CD4-positive, alpha-beta T cell treated with Interleukin-4 for 1 hour (primary cell): Measurements from ENCODE around the gene FREM2.

Experiments
- DNase-seq, 2 donors: peaks; one replicate each; pipeline ENCODE4 v3.0.0-alpha.2; 2020 to 2022

Gene FREM2, protein sequence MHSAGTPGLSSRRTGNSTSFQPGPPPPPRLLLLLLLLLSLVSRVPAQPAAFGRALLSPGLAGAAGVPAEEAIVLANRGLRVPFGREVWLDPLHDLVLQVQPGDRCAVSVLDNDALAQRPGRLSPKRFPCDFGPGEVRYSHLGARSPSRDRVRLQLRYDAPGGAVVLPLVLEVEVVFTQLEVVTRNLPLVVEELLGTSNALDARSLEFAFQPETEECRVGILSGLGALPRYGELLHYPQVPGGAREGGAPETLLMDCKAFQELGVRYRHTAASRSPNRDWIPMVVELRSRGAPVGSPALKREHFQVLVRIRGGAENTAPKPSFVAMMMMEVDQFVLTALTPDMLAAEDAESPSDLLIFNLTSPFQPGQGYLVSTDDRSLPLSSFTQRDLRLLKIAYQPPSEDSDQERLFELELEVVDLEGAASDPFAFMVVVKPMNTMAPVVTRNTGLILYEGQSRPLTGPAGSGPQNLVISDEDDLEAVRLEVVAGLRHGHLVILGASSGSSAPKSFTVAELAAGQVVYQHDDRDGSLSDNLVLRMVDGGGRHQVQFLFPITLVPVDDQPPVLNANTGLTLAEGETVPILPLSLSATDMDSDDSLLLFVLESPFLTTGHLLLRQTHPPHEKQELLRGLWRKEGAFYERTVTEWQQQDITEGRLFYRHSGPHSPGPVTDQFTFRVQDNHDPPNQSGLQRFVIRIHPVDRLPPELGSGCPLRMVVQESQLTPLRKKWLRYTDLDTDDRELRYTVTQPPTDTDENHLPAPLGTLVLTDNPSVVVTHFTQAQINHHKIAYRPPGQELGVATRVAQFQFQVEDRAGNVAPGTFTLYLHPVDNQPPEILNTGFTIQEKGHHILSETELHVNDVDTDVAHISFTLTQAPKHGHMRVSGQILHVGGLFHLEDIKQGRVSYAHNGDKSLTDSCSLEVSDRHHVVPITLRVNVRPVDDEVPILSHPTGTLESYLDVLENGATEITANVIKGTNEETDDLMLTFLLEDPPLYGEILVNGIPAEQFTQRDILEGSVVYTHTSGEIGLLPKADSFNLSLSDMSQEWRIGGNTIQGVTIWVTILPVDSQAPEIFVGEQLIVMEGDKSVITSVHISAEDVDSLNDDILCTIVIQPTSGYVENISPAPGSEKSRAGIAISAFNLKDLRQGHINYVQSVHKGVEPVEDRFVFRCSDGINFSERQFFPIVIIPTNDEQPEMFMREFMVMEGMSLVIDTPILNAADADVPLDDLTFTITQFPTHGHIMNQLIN (N-terminal part only)

DNA sequence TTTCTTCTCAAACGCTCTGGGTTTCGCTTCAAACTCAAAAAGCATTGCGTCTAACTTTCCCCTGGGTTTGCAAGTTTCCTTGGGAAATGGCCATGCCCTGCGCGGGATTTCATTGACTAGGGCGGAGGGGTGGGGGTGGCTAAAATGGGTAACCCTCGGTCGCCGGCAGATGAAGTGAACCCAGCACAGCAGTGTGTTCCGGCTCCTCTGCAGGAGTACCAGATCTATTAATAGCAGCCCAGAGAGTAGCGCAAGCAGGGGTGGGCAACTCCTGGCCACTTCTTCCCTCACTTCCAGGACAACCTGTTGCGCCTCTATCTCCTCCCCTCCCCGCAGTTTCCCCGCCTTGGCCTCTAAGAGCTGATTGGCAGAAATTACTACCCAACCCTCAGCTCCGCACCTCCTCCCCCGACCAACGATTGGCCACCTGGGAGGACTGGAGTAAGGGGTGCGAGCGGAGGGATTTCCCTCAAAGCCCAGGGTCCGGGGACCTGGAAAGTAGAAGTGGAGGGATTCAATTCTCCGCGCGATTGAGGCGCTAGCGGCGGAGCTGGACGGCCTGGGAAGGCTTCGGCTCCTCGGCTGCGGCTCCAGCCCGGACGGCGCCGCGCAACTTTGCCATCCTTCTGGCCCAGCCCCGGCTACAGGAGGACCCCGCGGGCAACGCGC is at the start of gene FREM2:
FREM2 (plus strand) TSS at position 501 of the 669 bp plus-strand sequence. CDS start 268 bp downstream, outside the sequence.
- no peak for DNase-seq

DNA sequence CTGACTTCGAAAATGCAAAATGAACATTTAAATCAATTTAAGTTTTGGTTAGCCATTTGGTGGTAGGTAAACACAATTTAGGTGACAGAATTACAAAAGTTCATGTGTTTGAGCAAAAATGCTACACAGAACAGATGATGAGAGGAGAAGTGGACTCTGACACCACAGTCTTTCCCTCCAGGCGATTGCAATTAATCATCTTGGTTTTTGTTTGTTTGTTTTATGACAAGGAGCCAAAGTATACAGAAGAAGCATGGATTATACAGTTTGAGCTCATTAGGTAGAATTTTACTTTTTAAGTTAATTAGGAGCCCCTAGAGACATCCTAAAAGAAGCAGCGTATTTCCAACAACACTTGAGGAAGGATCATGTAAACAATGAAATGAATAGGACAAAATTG is 49.3 kb upstream of the FREM2 start:
- no peak for DNase-seq

DNA sequence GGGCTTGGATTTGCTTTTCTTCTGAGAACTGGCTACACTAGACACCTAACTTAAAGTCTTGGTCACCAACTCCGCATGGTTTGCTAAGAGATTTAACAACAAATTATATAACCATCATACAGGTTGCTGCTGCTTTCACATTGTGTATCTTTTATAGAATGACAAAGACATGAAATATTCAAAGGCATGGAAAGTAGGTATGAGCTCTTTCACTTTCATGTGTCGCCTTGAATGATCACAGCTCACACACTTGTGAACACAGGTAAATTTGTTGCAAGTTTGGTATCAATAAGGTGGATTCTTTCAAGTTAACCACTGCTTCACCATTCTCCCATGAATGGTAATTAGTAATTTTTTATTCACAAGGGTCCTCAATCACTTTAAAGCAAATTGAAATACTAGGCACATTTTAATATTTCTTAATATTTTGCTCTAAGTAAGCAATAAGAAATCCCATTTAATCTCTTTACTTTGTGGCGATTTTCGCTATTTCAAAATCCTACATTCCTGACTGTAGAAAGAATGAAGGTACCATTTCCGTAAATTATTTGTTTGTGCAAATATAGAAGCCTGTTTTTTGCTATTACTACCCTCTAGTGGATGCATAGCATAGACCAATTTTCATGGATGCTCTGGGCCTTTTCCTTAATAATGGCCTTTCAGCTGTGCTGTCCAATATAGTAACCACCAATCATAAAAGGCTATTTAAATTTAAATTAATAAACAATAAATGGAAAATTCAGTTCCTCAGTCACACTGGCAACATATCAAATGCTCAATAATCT is 45.5 kb upstream of the FREM2 start:
- DNase-seq = no peak

DNA sequence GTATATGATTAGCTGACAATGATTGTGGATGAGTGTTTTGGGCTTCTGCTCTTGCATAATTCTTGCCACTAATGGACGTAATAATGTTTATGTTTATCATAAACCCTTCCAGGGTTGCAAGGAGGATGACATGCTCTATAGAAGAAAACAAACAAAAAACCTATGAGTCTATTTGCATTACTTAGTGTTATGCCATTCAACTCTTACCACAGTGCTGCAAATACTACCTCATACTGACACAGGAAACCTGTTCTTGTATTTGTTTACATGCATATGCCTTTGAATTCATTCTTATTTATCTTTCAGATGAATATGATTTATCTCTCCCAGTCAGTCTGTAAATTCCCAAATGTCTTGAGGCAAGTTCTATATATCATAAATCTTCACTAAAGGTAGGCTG is 39.6 kb upstream of the FREM2 start:
- no peak for DNase-seq

DNA sequence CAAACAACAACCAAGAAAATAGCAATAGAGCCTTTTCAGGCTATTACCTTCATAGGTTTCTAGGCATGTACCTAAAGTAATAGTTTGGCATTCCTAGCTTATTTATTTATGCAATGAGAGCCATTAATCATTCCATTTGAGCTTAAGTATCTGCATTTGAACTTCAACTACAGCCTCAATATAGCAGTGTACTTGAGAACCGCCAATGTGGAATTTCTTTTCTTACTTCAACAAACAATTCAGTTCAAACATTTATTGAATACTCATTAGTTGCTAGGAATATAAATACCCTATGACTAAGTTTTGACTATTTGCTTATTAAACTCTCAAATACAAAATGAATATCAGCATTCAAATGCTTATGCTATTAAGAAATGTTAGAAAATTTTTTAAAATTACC is 38.0 kb upstream of the FREM2 start:
- DNase-seq = no peak

DNA sequence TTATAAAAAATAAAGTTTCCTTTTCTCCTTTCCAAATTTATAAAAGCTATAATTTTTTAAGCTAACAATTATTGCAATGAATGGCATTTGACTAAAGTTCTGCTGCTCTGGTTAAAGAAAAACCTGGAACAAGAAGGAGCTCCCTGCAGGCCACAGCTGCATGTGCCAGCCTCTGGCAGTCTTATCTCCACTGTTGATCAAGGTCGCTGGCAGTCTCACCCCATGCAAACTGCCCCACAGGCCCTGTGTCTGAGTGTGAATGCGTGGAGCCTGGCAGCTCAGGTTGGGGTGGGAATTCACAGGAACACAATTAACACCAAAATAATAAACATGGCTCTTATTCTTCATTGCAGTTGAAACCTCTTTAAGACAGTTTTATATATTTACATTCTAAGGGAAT is 30.2 kb upstream of the FREM2 start:
- no peak for DNase-seq

DNA sequence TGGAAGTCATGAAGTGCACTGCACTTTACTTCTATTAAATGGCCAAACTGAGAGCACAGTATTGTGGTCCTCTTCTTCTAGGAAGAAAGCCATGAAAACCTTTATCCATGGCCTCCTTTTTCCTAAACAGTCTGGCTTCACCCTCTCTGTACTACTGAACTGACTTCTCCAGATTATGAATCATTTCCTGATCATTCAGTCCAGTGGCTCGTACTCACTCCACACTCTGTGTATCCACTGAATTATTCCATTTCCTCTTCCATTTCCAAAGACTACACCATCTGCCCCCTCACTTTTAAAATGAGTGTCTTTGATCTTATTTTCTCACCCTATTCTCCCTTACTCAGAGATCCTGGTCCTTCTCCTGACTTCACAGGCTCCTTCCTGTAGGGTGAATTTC is 29.7 kb upstream of the FREM2 start:
- DNase-seq = no peak

DNA sequence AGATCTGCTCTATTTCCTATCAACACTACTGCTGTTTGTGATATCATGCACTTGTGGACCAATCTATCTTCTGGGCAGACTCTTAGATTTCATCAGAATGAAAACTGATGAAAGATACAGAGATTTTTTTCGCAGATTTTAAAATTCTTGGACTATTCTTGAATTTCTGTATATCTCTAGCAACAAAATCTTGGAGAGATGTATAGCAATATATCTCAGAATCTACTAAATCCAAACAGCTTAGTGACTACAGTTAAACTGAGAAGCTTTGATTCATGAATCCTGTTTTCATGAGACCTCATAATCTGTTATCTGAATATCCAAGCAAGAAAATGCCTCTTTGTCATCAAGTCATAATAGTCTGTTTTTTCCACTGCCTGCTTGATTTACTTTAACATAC is 28.0 kb upstream of the FREM2 start:
- DNase-seq = no peak

DNA sequence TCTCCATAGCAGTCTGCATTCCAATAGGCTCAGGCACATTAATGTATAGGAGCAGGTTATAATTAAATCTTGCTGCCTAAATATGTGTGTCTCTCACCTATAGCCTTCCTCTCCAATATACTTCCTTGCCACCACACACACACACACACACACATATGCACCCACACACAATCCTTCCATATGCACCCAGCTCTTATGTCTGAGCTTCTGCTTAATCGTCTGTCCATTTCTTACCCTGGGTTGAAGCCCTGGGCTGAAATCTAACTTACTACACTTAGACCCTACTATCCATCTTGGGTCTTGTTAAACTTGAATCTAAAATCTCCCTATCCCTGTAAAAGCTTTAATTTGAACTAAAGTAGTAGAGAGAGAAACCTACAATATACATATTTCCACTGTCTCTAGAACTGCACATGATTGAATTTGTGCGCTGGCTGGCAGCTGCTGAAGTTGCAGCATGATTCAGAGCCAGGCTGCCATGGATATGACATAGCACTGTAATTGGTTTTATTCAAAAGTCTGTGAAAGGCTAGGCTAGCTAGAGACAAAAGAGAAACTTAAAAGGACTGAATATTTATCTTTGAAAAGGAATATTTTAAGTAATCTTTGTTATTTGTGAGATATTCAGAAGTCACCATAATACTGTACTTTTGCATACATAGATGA is 25.7 kb upstream of the FREM2 start:
- no peak for DNase-seq

DNA sequence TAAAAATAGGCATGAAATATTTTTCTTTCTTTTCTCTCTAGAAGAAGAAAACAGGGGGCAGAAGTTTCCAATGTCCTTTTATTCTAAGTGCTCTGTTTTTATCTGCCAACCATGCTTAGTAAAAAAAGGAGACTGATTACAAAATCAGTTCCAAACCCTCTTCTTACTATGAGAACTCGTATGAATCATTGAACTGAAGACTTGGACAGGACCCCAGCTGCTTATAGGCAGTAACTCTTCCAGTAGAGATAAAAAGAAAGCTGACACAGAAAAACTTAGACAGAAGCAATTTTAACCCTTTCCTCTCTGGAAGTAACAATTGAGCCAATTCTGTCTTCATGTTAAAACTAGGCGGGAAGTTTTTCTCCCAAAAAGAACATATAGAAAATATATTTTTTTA is 24.5 kb upstream of the FREM2 start:
- no peak for DNase-seq

DNA sequence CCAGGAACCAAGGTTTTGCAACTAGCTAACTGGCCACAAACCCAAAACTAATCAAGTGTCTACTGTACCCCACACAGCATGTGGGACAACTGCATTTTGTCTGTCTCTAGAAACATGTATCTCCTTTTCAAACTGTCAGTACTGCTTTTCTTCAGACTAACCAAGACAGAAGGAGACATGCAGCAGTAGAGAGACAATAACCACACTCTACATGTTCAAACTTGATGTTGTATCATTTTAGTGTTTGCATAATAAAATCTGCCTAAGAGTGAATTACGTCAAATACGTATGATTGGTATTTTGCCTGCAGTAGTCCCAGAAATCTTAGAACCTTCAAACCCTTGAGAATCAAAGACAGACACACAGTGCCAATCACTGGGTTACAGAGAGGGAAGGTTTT is 22.0 kb upstream of the FREM2 start:
- no peak for DNase-seq

DNA sequence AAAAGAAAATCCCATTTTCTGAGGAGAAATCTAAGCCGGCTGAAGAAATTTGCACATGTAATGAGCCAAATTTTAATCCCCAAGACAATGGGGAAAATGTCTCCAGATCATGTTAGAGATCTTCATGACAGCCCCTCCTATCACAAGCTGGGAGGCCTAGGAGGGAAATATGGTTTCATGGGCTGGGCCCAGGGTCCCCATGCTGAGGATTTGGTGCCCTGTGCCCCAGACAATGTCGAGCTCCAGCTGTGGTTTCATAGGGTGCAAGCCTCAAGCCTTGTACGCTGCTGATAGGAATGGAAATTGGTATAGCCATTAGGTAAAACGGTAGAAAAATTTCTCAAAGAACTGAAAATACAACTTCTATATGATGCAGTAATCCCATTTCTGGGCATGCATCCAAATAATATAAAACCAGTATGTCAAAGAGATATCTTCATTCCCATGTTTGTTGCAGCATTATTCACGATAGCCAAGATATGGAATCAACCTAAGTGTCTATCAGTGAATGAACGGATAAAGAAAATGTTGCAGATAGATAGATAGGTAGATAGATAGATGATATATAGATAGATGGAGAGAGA is 19.3 kb upstream of the FREM2 start:
- DNase-seq = no peak

DNA sequence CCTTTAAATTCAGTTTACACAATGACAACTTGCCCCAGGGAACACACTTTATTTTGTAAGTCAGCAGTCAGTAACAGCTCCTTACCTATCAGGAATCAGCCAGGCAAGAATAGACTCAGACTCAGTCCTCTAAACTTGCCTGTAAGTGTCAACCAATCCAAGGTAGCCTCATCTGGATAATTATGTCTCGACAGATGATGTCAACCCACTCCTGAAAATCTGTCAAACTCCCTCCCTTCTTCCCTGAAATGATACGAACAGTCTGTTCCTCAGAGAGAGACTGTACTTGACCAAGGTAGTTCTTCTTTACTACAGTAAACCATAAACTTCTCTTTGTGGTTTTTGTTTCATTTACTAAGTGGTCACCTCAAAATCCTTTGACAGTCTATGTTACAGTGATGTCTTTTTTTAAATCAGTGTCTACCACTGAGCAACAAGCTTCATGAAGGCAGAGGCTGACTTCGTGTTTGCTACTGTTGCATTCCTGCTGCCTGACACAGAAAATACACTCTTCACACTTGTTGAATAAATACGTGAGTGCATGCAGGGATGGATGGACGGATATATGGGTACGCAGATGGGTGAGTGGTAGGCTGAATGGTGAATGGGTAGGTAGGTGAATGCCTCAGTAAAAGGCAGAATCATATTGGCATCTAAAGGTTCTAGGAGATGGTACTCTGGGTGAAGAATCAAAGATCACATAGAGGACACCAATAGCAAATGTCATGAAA is 17.5 kb upstream of the FREM2 start:
- no peak for DNase-seq

DNA sequence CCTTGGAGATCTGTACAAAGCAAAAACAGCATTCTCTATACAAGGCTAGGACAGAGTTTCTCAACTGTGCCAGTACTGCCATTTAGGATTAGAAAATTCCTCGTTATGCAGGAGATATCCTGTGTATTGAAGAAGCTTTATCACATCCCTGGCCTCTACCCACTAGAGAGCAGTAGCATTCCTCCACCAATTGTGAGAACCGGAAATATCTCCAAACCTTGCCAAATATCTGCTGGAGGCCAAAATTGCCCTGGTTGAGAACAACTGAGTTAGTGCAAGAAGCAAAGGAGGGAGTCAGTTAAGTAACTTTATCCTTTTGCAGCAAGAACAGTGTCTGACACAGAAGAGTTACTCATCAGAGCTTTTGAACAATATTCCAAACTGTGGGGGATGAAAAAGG is 16.2 kb upstream of the FREM2 start:
- DNase-seq = no peak

DNA sequence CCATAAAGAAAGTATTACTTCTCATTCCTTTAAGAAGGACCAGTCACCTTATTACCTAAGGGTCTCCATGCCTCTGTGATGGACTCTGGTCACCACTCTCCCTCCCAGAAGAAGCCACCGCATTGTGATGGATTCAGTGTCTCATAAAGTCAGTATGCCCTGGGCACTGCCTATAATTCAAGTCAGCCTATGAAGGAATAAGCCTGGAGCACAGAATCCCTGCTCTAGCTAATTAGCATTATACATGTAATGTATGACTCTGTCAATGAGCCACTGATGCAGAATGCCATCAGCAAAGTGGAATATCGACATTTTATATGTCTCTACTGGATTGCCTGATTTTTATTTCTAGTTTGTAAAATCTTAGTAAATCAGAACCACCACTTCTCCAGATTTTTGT is 14.9 kb upstream of the FREM2 start:
- no peak for DNase-seq

DNA sequence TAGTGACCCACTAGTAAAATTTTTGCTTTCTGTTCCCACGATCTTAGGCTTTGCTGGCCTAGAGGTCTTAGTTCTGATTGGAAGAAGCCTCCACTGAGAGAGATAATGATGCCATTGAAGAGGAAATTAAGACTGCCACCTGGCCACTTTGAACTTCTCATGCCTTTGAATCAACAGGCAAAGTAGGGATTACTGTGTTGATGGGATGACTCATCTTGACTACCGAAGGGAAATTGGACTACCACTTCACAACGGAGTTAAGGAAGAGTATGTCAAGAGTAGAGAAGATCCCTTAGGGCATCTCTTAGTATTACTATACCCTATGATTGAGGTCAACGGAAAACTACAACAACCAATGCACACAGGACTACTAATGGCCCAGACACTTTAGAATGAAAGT is 12.7 kb upstream of the FREM2 start:
- DNase-seq = no peak

DNA sequence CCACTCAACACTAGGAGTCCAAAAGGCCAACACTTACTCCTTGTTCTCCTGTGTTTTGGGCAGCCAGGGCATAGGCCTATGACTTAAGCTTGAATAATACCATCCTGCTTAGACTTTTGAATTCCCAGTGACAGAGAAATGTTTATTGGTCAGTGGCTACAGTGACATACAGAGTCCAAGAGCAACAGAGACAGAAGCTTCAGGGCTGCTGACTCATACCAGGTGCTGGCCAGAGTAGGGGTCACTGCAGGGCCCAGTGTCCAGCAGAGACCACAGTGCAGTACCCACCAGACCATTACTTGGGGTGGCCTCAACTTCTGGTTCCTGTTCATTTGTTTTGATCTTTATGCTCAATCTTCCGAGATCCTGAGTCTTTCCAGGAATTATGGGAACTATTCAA is 6.0 kb upstream of the FREM2 start:
- DNase-seq = no peak

DNA sequence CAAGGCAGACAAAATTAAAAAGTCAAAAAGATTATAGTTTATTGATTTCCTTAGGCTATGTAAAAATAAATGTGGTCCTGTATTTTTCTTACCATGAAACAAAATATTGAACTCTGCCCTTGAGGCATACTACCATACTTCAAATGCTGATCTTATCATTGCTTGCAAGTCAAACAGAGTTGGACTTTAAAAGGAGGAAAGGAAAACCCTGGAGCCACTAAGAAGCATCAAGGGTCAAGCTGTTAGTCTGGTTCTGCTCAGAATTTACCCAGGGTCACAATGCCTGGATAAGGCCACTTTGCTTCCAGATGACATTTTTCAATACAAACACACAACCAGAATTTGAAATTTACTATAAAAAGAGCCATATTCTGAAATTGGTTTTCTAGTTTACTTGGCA is 2.2 kb upstream of the FREM2 start:
- no peak for DNase-seq

DNA sequence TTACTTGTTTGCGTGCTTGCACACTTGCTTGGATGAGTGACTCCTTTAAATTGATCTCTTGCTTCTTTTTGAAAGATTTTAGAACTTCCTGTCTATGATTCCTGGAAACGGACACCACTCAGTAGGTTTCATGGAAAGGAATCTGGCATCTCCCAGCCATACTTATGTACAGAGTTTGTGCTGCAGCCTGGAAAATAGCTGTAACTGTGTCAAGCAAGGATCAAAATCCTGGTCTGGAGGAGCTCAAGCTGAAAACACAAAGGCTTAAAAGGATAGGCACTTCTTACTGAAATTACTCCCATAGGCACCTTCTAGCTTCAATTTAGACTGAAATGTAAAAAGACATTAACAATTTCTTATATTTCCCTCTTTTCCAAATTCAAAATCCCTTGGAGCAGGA is 1.4 kb upstream of the FREM2 start:
- DNase-seq = no peak

DNA sequence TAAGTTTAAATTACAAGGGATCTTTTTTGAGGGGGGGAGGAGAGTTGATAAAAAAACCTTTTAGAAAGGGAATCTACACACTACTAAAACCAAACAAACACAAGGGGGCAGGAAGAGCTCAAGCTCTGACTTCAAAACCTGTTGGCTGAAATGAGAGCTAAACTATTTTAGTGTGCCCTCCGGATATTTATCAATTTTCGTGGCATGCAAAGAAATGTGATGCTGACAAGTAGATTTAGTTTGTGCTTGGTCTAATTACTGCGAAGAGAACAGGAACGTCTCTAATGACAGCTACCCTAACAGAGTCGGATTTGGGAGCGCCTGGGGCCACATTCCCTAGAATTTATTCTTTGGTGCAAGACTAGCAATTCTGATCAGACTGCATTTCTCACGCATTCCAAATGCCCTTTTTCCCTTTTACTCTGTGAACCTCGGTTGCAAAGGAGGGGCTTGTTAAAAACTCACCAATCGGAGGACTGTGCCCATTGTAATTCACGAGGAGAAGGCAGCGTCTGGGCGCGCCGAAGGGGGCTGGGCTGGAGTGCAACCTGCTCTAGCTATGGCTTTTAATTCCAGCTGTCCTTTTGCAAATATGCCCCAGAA is 802 bp upstream of the FREM2 start:
- no peak for DNase-seq
